ENCODE data around the gene ABI2.

- TF ChIP-seq CTCF (tag by site-specific recombination; IDR thresholded peaks at IDR 0.05): no peak
- no peak for TF ChIP-seq ZNF596 (tag by site-specific recombination; IDR thresholded peaks at IDR 0.05)
- TF ChIP-seq OSR2 (tag by site-specific recombination; IDR thresholded peaks at IDR 0.05): no peak
These were observed 26.5 kb upstream of the ABI2 start for GRCh38 chr2:203301667-203302066.
